ENCODE results near the gene SF3B5.

DNA sequence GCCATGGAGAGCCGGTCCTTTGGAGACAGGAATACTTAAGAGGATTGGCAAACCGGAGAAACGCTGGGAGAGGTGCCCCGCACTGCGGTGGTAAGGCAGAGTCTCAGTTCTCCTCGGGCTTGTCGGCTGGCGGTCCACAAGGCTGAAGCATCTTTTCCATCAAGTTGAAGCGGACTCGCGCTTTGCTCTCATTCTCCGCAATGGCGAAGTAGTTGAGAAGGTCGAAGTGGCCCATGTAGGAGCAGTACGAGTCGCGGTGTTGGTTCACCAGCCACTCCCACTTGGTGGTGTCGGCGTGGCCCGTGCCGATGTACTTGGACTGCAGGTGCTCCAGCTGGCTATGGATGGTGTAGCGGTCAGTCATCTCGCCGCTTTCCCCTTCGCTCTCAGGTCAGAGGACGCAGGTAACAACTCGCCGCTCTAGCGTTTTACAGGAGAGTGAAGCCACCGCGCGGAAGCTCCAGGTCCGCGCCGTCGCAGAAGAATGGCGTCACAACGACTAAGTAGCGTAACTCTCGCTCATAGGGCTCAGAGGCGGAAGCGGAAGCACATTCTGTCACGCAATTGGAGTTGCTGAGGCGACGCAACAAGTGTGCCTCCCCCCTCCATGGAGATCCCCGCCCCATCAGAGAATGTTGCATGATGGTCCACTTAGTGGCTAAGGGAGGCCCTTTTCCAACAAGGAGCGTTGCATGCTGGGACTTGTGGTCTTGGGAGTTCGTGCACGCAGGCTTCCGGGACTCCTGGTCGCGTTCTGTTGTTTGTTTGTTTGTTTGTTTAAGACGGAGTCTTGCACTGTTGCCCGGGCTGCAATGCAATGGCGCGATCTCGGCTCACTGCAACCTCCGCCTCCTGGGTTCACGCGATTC lies at the start of gene SF3B5:
- TF ChIP-seq, protein P1, sequence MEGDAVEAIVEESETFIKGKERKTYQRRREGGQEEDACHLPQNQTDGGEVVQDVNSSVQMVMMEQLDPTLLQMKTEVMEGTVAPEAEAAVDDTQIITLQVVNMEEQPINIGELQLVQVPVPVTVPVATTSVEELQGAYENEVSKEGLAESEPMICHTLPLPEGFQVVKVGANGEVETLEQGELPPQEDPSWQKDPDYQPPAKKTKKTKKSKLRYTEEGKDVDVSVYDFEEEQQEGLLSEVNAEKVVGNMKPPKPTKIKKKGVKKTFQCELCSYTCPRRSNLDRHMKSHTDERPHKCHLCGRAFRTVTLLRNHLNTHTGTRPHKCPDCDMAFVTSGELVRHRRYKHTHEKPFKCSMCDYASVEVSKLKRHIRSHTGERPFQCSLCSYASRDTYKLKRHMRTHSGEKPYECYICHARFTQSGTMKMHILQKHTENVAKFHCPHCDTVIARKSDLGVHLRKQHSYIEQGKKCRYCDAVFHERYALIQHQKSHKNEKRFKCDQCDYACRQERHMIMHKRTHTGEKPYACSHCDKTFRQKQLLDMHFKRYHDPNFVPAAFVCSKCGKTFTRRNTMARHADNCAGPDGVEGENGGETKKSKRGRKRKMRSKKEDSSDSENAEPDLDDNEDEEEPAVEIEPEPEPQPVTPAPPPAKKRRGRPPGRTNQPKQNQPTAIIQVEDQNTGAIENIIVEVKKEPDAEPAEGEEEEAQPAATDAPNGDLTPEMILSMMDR (optimal IDR thresholded peaks at IDR 0.05 in 1 of 3, IDR thresholded peaks at IDR 0.05 in 1 of 3, conservative IDR thresholded peaks at IDR 0.05 in 1 of 3; ENCODE audit: extremely low read depth in 1 of 3, insufficient read depth in 2 of 3, low read length in 3 of 3) = no peak
- TF ChIP-seq EZH2 (IDR thresholded peaks at IDR 0.05; ENCODE audit: low read length) = no peak

Measured in keratinocyte (primary cell).